OCI-LY7 (cell line): Measurements from ENCODE around the gene ZFYVE26.

ENCODE experiments used
- CTCF ChIP-seq: fragments of 200-600 bp; sonication (generic); conservative IDR thresholded peaks from 2 replicates; pipeline ENCODE4 v1.5.1; 2014; ENCODE audit warnings: mild to moderate bottlenecking, antibody characterized with exemption, low read length, moderate library complexity, mixed read lengths
- EZH2phosphoT487 ChIP-seq: fragments of 200-600 bp; sonication (generic); IDR thresholded peaks from 2 replicates; pipeline ENCODE4 v1.6.1; 2018; ENCODE audit warnings: low read depth, borderline replicate concordance, mild to moderate bottlenecking, mixed run types, antibody characterized with exemption, low read length, moderate library complexity, mixed read lengths

DNA sequence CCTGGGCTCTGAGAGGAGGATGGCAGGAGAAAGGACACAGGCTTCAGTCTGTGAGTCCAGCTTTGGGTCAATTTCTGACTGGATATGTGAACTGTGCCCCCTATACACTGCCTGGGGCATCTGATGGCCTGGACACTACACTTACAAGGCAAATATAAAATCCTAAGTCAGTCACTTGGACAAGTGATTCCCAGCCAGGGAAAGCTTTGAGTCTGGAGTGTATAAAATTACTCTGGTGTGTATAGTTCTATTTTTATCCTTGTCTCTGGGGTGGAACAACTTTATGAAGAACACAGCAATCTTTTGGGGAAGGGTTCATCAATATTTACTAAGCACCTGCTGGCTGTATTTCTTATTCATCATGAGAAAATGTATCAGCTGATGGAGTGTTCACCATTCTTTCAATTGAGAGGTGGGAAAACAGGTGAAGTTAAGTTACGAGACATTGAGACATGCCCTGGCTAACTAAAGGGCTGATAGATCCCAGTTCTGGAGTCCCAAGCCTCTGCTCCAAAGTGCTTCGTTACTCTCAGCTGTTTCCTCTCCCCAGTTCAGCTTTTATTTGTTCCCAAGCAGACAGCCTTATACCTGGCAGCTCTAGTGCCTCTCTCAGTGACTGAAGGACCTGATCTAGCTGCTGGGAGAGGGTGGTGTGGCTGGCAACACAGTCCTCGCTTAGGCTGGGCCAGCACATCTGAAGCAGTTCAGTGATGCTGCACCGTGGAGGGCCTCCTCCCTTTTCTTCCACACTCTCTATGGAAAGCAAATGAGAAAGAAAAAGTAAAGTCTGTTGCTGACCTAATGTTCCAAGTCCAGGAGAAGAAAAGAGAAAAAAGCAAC lies 30.9 kb downstream of the ZFYVE26 start:
- TF ChIP-seq CTCF: no peak
- TF ChIP-seq EZH2phosphoT487: no peak
